A549 treated with AZD2906 at 1 μM for 4 hours (cell line): ENCODE data around the gene OR4A15. TPM values are rescaled to one million over a fixed set of nuclear protein-coding genes. Genes with fewer than 3 reads are reported as not detected.

Experiments
- total RNA-seq: library from RNA; stranded (reverse); fragments of 200-300 nt; extraction: Qiagen RNA extraction; gene quantifications from 5 replicates; pipeline ENCODE4 v1.2.3, GENCODE V29; 2022

OR4A15 gene
- total RNA-seq: not detected in 5 replicates

DNA sequence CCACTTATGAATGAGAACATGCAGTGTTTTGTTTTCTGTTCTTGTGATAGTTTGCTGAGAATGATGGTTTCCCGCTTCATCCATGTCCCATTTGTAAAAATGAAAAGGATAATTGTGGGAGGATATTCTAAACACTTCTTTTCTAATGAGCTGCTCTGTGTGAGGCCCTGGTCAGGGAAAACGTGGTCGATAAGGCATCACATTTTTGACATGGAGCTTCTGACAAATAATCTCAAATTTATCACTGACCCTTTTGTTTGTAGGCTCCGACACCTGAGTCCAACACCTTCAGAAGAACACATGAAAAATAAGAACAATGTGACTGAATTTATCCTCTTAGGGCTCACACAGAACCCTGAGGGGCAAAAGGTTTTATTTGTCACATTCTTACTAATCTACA is at the start of gene OR4A15:
Gene OR4A15 (plus strand): TSS at position 301 of the 400 bp plus-strand sequence. CDS start 0 bp downstream, at position 301.

DNA sequence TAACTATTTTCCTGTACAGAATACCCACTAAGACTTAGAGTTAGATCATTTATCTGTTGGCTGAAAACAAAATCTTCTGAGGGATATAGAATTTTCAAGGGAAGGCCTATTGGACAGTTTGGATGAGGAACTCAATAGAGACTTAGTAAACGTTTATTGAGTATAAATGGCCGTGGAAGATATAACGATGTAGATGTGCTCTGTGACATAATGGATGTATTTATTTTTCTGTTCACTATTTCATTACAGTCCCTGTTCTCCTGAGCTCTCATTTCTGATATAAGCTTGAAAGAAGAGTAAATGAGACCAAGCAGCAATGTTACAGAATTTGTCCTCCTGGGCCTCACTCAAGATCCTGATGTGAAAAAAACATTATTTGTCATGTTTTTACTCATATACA is 24.9 kb upstream of the OR4A15 start, which contains the start of gene OR4A16:
Gene OR4A16 (plus strand): TSS at position 301 of the 400 bp plus-strand sequence. CDS start 0 bp downstream, at position 301.

Other genes with a start within 250 kb of the OR4A15 start
- not detected in 5 replicates for gene TRIM48, start 105.8 kb upstream of the OR4A15 start, total RNA-seq
- gene OR4A16, start 24.8 kb upstream of the OR4A15 start, total RNA-seq: not detected in 5 replicates
- gene OR4C15, start 186.5 kb downstream of the OR4A15 start, total RNA-seq: not detected in 5 replicates
- gene OR4C16, start 204.2 kb downstream of the OR4A15 start, total RNA-seq: not detected in 5 replicates
- gene OR4C11, start 239.7 kb downstream of the OR4A15 start, total RNA-seq: not detected in 5 replicates